ENCODE data around the gene TTBK2. TPM values are rescaled to one million over a fixed set of nuclear protein-coding genes. Genes with fewer than 3 reads are reported as not detected.

Gene TTBK2
- total RNA-seq, 1 experiment from 2014 or later = 17.2 TPM

GRCh38 chr15:42786978-42787377 is 133.6 kb downstream of the TTBK2 start:
- no TSS peak for BruUV-seq (replicated peaks)
- intact Hi-C loops (cut with micrococcal nuclease; ENCODE audit: unreplicated experiment) (loop anchor here (2.0 kb wide), 1 partner anchor 34 kb away; no protein-coding TSS in a partner anchor), in situ Hi-C loops (cut with HindIII; ENCODE audit: low pct_unique_long_range_greater_than_20kb, low sequenced_read_pairs) (no loop called here)
- TF ChIP-seq POLR2AphosphoS5 (IDR thresholded peaks at IDR 0.05; ENCODE audit: low read depth, low read length) = no peak
- TF ChIP-seq CTCF (IDR thresholded peaks at IDR 0.05) = no peak
- TF ChIP-seq, protein P1, sequence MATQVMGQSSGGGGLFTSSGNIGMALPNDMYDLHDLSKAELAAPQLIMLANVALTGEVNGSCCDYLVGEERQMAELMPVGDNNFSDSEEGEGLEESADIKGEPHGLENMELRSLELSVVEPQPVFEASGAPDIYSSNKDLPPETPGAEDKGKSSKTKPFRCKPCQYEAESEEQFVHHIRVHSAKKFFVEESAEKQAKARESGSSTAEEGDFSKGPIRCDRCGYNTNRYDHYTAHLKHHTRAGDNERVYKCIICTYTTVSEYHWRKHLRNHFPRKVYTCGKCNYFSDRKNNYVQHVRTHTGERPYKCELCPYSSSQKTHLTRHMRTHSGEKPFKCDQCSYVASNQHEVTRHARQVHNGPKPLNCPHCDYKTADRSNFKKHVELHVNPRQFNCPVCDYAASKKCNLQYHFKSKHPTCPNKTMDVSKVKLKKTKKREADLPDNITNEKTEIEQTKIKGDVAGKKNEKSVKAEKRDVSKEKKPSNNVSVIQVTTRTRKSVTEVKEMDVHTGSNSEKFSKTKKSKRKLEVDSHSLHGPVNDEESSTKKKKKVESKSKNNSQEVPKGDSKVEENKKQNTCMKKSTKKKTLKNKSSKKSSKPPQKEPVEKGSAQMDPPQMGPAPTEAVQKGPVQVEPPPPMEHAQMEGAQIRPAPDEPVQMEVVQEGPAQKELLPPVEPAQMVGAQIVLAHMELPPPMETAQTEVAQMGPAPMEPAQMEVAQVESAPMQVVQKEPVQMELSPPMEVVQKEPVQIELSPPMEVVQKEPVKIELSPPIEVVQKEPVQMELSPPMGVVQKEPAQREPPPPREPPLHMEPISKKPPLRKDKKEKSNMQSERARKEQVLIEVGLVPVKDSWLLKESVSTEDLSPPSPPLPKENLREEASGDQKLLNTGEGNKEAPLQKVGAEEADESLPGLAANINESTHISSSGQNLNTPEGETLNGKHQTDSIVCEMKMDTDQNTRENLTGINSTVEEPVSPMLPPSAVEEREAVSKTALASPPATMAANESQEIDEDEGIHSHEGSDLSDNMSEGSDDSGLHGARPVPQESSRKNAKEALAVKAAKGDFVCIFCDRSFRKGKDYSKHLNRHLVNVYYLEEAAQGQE (IDR thresholded peaks at IDR 0.05; ENCODE audit: insufficient read depth in 1 of 2, low read depth in 2 of 2, low read length in 1 of 2) = no peak
- TF ChIP-seq TCF7L2 (IDR thresholded peaks at IDR 0.05; ENCODE audit: low read depth, low read length) = no peak
- no peak for TF ChIP-seq SIN3A (IDR thresholded peaks at IDR 0.05; ENCODE audit: borderline replicate concordance, insufficient read depth, low read depth, low read length)
- H3K4me3 ChIP-seq (ENCODE audit: low read depth in 2 of 2, low read length in 2 of 2) = no peak overlapping the region
- H3K27ac ChIP-seq (ENCODE audit: low read length) = no peak overlapping the region
- CTCF ChIA-PET = no interaction called here
- DNase-seq (ENCODE audit: low read depth, low spot score) = no peak
- no peak for ATAC-seq
- H3K4me1 ChIP-seq (ENCODE audit: control insufficient read depth, insufficient read depth, low read length) = no peaks in the 10 kb centered on the region
- H3K36me3 ChIP-seq (ENCODE audit: control insufficient read depth, insufficient read depth, low read length) = no peaks in the 10 kb centered on the region
- H3K27me3 ChIP-seq (ENCODE audit: control insufficient read depth, insufficient read depth, low read length) = no peaks in the 10 kb centered on the region
- POLR2A ChIA-PET = no interaction called here
- H3K9me3 ChIP-seq (ENCODE audit: control insufficient read depth, insufficient read depth, low read depth, low read length) = no peaks in the 10 kb centered on the region

DNA sequence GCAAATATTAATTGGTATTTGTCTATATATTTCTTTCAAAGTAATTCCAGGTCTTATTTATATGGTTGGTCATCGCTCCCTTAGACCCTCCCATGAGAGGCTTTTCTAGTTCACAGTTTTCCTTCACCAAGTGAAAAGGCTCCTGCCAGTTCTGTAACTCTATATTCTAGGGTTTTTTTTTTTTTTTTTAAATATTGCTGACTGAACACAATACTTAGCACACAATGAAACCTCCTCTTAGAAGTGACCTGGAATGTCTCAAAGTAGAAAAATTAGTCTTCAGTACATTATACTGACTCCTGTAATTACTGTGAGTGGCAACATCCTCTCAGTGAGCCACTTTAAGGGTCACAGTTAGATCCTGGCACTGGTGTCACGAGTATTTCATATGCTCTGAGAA is 135.0 kb downstream of the TTBK2 start:
- TF ChIP-seq, protein P1 (IDR thresholded peaks at IDR 0.05; ENCODE audit: insufficient read depth in 1 of 2, low read depth in 2 of 2, low read length in 1 of 2) = no peak
- TF ChIP-seq TCF7L2 (IDR thresholded peaks at IDR 0.05; ENCODE audit: low read depth, low read length) (no peak), SIN3A (IDR thresholded peaks at IDR 0.05; ENCODE audit: borderline replicate concordance, insufficient read depth, low read depth, low read length) (no peak), CTCF (IDR thresholded peaks at IDR 0.05) (no peak), POLR2AphosphoS5 (IDR thresholded peaks at IDR 0.05; ENCODE audit: low read depth, low read length) (no peak)
- H3K27me3 ChIP-seq (ENCODE audit: control insufficient read depth, insufficient read depth, low read length) = no peaks in the 10 kb centered on the region
- CTCF ChIA-PET = no interaction called here
- no peak for ATAC-seq
- no peaks in the 10 kb centered on the region for H3K4me1 ChIP-seq (ENCODE audit: control insufficient read depth, insufficient read depth, low read length)
- no peaks in the 10 kb centered on the region for H3K36me3 ChIP-seq (ENCODE audit: control insufficient read depth, insufficient read depth, low read length)
- POLR2A ChIA-PET = no interaction called here
- no TSS peak for BruUV-seq (replicated peaks)
- H3K4me3 ChIP-seq (ENCODE audit: low read depth in 2 of 2, low read length in 2 of 2) = no peak overlapping the region
- no peak for DNase-seq (ENCODE audit: low read depth, low spot score)
- intact Hi-C loops (cut with micrococcal nuclease; ENCODE audit: unreplicated experiment) = no loop called here
- no peak overlapping the region for H3K27ac ChIP-seq (ENCODE audit: low read length)
- in situ Hi-C loops (cut with HindIII; ENCODE audit: low pct_unique_long_range_greater_than_20kb, low sequenced_read_pairs) = no loop called here
- H3K9me3 ChIP-seq (ENCODE audit: control insufficient read depth, insufficient read depth, low read depth, low read length) = no peaks in the 10 kb centered on the region

Data from Panc1 (cell line).